HG03159 (cell line): ENCODE results near the gene ZNF565.
"Not testable (repeated sequence)": the region's sequence is repeated elsewhere in the genome, so short reads cannot be mapped to it uniquely, and the experiment has no call there.

ENCODE experiments used
- ATAC-seq: cut with Tn5 transposase; IDR thresholded peaks from one replicate; pipeline ENCODE4 v1.9.1; 2021; ENCODE audit warnings: mild to moderate bottlenecking, moderate library complexity; ENCODE audit not compliant: unreplicated experiment

Gene ZNF565

GRCh38 chr19:36152019-36152351 lies 62.5 kb downstream of the ZNF565 start:
- ATAC-seq: no peak

GRCh38 chr19:36151144-36152018 lies 63.1 kb downstream of the ZNF565 start:
- no peak for ATAC-seq

GRCh38 chr19:36150586-36150985 lies 63.9 kb downstream of the ZNF565 start:
- no peak for ATAC-seq

GRCh38 chr19:36149673-36150406 lies 64.6 kb downstream of the ZNF565 start:
- no peak for ATAC-seq

- no peak for ATAC-seq
Observed at GRCh38 chr19:36144624-36145023, 69.8 kb downstream of the ZNF565 start.

GRCh38 chr19:36142496-36142895 lies 72.0 kb downstream of the ZNF565 start:
- no peak for ATAC-seq

GRCh38 chr19:36142046-36142445 lies 72.4 kb downstream of the ZNF565 start:
- ATAC-seq: no peak

- ATAC-seq: peak; percentile 48
Observed at GRCh38 chr19:36141039-36141927, 73.2 kb downstream of the ZNF565 start.

- ATAC-seq: peak; percentile 21
Observed at GRCh38 chr19:36140304-36141038, 74.0 kb downstream of the ZNF565 start.

GRCh38 chr19:36139473-36140303 lies 74.8 kb downstream of the ZNF565 start, which contains the start of gene CAPNS1:
CAPNS1 (plus strand) TSS chr19:36140066; CDS start chr19:36141012, 946 bp downstream.
- ATAC-seq: peak; percentile 69

- ATAC-seq: no peak
Observed at GRCh38 chr19:36139120-36139472, 75.4 kb downstream of the ZNF565 start.

- ATAC-seq: no peak
Observed at GRCh38 chr19:36136964-36137686, 77.3 kb downstream of the ZNF565 start.

- not testable (repeated sequence) for ATAC-seq
Observed at GRCh38 chr19:36134867-36135266, 79.6 kb downstream of the ZNF565 start.
